Vagina (tissue), 2 donors: Measurements from ENCODE around the gene MARCHF3.

Experiments
- POLR2A ChIP-seq, 2 donors: fragments of 450-650 bp; IDR thresholded peaks; one replicate each; pipeline ENCODE4 v1.6.1; 2017; ENCODE audit warnings: antibody characterized with exemption in 2 of 2, mild to moderate bottlenecking in 2 of 2, moderate library complexity in 2 of 2
- TF ChIP-seq, protein P1 (sequence below), 3 experiments: fragments of 450-650 bp in 2 of 3; fragments of 200-600 bp in 1 of 3; sonication (generic) in 1 of 3; IDR thresholded peaks; one replicate each; pipeline ENCODE4 v1.5.1; 2017 to 2019; ENCODE audit warnings: antibody characterized with exemption in 3 of 3, mild to moderate bottlenecking in 2 of 3, moderate library complexity in 2 of 3

DNA sequence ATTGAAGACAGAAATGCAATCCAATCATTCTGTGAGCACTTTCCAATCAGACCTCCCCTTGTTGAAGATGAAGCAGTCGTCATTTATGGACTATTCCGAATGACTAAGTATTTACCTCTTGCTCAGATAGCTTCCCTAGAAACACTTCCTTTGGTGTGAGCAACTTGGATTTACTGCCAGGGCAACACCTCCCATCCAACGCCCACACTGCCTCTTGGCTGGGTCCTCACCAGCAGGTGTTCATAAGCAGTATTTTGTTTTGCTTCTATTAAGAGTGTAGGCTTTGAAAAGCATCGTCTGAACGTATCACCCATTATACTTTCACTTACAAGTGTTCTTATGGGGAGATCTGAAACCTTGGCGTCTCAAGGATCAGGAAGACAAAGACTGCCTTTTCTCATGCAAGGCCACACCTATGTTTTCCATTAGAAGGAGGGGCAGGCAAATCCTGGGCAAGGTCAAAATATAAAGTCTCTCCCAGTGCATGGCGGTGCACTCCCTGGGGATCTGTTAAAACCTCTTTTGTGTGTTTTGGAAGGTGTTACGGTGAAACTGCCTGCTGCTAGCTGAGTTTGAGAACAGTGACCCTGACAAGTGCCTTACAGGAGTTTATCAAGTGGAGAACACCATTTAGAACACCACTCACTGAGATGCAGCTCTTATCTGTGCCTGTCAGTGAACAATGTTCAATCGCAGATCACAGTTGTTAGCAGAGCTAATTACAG is 10.6 kb upstream of the MARCHF3 start:
- TF ChIP-seq, protein P1, sequence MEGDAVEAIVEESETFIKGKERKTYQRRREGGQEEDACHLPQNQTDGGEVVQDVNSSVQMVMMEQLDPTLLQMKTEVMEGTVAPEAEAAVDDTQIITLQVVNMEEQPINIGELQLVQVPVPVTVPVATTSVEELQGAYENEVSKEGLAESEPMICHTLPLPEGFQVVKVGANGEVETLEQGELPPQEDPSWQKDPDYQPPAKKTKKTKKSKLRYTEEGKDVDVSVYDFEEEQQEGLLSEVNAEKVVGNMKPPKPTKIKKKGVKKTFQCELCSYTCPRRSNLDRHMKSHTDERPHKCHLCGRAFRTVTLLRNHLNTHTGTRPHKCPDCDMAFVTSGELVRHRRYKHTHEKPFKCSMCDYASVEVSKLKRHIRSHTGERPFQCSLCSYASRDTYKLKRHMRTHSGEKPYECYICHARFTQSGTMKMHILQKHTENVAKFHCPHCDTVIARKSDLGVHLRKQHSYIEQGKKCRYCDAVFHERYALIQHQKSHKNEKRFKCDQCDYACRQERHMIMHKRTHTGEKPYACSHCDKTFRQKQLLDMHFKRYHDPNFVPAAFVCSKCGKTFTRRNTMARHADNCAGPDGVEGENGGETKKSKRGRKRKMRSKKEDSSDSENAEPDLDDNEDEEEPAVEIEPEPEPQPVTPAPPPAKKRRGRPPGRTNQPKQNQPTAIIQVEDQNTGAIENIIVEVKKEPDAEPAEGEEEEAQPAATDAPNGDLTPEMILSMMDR (IDR thresholded peaks at IDR 0.05) = no peak
- no peak for TF ChIP-seq POLR2A (IDR thresholded peaks at IDR 0.05)
